ENCODE data around the gene RFTN1. TPM values are rescaled to one million over a fixed set of nuclear protein-coding genes. Genes with fewer than 3 reads are reported as not detected.

RFTN1 gene
- total RNA-seq, 4 donors from 2014 or later, result 32.0 to 187 (median 47.6) TPM

DNA sequence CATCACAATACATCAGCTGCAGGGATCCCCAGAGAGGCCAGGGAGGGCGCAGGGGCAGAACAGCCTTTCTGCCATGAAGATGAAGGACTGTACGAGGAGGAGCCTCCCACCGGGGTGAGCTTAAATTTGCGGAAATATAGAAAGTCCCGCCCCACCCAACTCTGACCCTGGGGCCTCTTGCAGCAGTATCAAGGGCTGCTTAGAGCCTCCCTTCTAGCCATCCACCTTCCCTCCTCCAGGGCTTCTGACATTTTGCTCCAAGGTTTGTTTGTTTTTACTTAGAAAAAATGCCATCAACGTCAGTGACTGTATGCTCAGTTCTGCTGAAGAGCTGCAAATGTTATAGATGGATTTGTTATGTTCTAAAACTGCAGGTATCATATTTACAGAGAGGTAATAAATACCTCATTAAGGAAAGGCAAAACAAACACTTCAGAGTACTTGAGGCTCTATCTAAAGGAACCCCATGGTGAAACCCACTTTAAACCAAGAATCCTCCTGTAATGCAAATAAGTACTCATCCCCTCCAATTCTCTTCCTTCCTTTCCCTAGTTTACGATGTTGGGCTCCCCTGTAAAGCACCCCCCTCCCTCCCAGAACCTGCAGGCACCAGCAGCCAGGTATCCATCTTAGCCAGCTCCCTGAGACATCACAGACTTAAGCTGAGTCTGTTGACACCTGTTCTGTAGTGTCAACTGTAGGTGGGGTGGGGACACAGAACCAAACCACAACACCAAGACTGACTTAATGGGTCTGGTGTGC lies 30.5 kb downstream of the RFTN1 start:
- H3K4me1 ChIP-seq, result peaks cover 0 to 10% of the 10 kb centered on the region in 2 donors
- DNase-seq, result no peak
- TF ChIP-seq POLR2A (IDR thresholded peaks at IDR 0.05) (no peak), CTCF (IDR thresholded peaks at IDR 0.05) (no peak)
- H3K36me3 ChIP-seq, result no peaks in the 10 kb centered on the region
- H3K27me3 ChIP-seq, result no peaks in the 10 kb centered on the region
- no peak overlapping the region for H3K4me3 ChIP-seq
- H3K27ac ChIP-seq, result peak overlapping the region; percentile 57 to 68
- no peaks in the 10 kb centered on the region for H3K9me3 ChIP-seq
- intact Hi-C loops (cut with DNase I; ENCODE audit: low total_unique reads), result no loop called here

DNA sequence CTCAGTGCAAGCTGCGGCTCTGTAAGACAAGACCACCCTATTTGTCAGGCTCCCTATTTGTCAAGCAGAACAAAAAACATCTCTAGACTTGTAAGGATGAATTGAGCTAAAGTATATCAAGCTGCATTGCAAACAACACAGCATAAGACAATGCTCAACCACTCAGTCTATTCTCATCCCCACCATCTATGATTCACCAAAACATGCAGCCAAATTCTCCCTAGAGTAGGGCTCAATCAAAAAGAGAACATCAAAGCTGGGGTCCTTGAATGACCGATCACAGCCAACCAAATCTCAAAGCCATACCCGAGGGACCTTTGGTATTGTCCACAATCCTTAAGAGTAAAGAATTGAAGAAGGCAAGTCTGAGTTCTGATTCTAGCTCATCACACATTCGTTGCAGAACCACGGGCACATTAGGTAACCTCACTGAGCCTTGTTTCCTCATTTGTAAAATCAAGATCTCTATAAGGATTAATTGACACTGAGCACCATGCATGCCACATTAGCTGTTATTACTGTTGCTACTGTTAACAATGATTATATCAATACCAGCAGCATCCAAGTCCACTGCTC lies 31.2 kb downstream of the RFTN1 start:
- no peaks in the 10 kb centered on the region for H3K9me3 ChIP-seq
- TF ChIP-seq CTCF (IDR thresholded peaks at IDR 0.05), result no peak
- H3K4me3 ChIP-seq, result no peak overlapping the region
- H3K4me1 ChIP-seq, result peaks cover 0 to 10% of the 10 kb centered on the region in 2 donors
- no peaks in the 10 kb centered on the region for H3K27me3 ChIP-seq
- peak overlapping the region; percentile 33 to 60 for H3K27ac ChIP-seq
- intact Hi-C loops (cut with DNase I; ENCODE audit: low total_unique reads), result no loop called here
- DNase-seq, result no peak
- H3K36me3 ChIP-seq, result no peaks in the 10 kb centered on the region

DNA sequence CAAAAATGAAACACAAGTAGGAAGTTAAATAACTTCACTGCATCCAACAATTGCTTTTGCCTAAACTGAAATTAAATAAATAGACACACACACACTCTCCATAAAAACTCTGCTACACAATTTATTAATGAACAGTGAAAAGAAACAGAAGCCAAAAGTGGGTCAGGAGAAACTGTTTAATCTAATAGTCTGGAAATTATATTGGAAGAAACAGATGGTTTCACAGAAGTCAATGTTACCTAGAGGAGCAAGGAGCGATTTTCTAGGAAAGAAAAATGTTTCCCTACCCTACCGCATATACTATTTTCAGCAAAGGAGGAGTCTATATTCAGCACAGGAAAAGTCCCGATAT lies 32.0 kb downstream of the RFTN1 start:
- no peak for TF ChIP-seq CTCF (IDR thresholded peaks at IDR 0.05)
- no peak for TF ChIP-seq POLR2A (IDR thresholded peaks at IDR 0.05)
- no peaks in the 10 kb centered on the region for H3K36me3 ChIP-seq
- no peaks in the 10 kb centered on the region for H3K27me3 ChIP-seq
- DNase-seq, result no peak
- H3K4me3 ChIP-seq, result no peak overlapping the region
- peaks cover 0 to 10% of the 10 kb centered on the region in 2 donors for H3K4me1 ChIP-seq
- no peaks in the 10 kb centered on the region for H3K9me3 ChIP-seq
- intact Hi-C loops (cut with DNase I; ENCODE audit: low total_unique reads), result no loop called here
- H3K27ac ChIP-seq, result peak overlapping the region; percentile 33 to 60

GRCh38 chr3:16480861-16481545 lies 32.5 kb downstream of the RFTN1 start:
- H3K9me3 ChIP-seq, result no peaks in the 10 kb centered on the region
- H3K27ac ChIP-seq, result peak overlapping the region; percentile 33 to 60
- DNase-seq, result no peak
- intact Hi-C loops (cut with DNase I; ENCODE audit: low total_unique reads), result no loop called here
- H3K36me3 ChIP-seq, result no peaks in the 10 kb centered on the region
- H3K27me3 ChIP-seq, result no peaks in the 10 kb centered on the region
- TF ChIP-seq POLR2A (IDR thresholded peaks at IDR 0.05) (no peak), CTCF (IDR thresholded peaks at IDR 0.05) (no peak)
- H3K4me1 ChIP-seq, result peaks cover 0 to 10% of the 10 kb centered on the region in 2 donors
- H3K4me3 ChIP-seq, result no peak overlapping the region

DNA sequence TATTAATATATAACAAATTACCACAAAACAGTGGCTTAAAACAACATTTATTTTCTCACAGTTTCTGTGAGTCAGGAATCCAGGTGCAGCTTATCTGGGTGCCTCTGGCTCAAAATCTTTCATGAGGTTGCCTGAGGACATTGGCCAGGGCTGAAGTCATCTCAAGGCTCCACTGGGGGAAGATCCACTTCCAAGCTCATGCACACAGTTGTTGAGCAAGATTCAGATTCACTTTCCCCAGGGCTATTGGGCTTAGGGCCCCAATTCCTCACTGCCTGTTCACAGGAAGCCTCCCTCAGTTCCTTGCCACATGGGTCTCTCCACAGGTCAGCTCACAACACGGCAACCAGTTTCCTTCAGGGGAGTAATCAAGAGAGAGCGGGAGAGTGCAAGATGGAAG lies 35.0 kb downstream of the RFTN1 start:
- Histone ChIP-seq H3K27ac (no peak overlapping the region), H3K9me3 (no peaks in the 10 kb centered on the region), H3K4me3 (no peak overlapping the region), H3K27me3 (no peaks in the 10 kb centered on the region), H3K4me1 (peaks cover 0 to 10% of the 10 kb centered on the region in 2 donors), H3K36me3 (no peaks in the 10 kb centered on the region)
- TF ChIP-seq CTCF (IDR thresholded peaks at IDR 0.05), result no peak
- no peak for TF ChIP-seq POLR2A (IDR thresholded peaks at IDR 0.05)
- no peak for DNase-seq
- intact Hi-C loops (cut with DNase I; ENCODE audit: low total_unique reads), result no loop called here

Measured in uterus (tissue), 4 donors.